CD4-positive, alpha-beta T cell treated with Interferon gamma for 1 hour (primary cell): ENCODE data around the gene CPA5.
"Not testable (repeated sequence)": the region's sequence is repeated elsewhere in the genome, so short reads cannot be mapped to it uniquely, and the experiment has no call there.

ENCODE experiments used
- DNase-seq: peaks from one replicate; pipeline ENCODE4 v3.0.0-alpha.2; 2020

Gene CPA5

GRCh38 chr7:130361681-130362080, 17.1 kb downstream of the CPA5 start:
- DNase-seq = no peak

GRCh38 chr7:130362251-130362816, 17.7 kb downstream of the CPA5 start:
- no peak for DNase-seq

- no peak for DNase-seq
Measured at GRCh38 chr7:130363026-130363847, 18.6 kb downstream of the CPA5 start.

- no peak for DNase-seq
Measured at GRCh38 chr7:130364451-130364850, 19.8 kb downstream of the CPA5 start.

DNA sequence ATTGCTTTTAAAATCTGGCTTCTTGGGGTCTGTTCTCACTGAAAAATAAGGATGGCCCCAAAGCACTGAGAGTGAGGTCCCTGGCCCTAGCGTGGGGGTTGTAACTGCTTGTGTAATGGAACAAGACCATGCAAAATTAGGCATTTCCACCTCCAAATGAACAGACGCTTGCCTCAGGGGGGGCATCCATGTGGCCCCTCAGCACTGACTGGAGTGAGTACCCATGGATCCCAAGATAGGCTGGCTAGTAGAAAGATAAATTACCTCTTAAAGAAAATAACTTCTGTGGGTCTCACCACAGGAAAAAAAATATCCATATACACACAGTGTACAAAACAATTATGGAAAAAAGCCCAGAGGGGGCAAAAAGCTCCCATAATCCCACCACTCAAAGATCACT, 20.5 kb downstream of the CPA5 start:
- DNase-seq = no peak

- DNase-seq = no peak
Measured at GRCh38 chr7:130365511-130366441, 21.2 kb downstream of the CPA5 start.

DNA sequence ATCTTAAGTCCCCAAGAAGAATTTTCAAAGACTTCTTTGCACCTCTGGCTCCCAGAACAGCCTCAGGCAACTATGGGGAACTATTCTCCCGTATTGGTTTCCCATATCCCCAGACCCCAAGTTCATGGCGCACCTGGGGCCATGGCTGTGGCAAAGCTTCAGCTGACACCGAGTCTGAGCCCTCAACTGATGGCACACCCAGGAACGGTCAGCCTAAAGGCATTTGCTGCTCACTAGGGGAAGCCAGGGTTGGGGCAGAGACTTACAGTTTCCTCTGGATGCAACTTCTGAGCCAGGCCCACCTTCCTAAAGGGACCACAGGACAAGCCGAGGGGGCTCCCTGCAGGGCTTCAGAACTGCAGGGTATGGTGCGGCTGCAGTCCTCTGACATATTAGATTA, 21.9 kb downstream of the CPA5 start:
- DNase-seq = no peak

GRCh38 chr7:130367088-130367755, 22.6 kb downstream of the CPA5 start:
- DNase-seq = peak; percentile 26

DNA sequence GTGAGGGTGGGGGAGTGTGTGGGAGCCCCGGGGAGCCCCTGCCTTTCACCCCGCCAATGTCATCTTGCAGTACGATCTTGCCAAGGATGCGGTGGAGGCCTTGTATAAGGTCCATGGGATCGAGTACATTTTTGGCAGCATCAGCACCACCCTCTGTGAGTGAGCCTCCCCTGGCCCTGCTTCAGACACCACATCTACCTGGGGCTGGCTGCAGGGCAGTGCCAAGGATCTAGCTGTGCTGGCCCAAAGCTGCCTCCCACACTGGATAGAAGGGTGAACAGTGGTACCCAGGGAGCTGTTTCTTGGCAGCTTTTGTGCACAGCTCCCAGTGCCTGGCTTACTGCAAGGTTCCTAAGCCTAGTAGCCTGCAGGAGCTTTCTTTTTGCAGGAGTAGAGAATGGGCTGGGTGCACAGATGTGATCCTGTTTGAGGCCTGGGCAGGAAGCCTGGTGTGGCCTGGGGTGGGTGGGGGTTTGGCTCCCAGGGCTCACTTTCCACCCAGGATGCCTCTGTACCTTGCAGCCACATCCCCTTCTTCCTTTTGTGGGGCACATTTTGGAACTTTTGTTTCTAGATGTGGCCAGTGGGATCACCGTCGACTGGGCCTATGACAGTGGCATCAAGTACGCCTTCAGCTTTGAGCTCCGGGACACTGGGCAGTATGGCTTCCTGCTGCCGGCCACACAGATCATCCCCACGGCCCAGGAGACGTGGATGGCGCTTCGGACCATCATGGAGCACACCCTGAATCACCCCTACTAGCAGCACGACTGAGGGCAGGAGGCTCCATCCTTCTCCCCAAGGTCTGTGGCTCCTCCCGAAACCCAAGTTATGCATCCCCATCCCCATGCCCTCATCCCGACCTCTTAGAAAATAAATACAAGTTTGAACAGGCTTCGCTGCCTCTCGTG, 23.5 kb downstream of the CPA5 start:
- no peak for DNase-seq

DNA sequence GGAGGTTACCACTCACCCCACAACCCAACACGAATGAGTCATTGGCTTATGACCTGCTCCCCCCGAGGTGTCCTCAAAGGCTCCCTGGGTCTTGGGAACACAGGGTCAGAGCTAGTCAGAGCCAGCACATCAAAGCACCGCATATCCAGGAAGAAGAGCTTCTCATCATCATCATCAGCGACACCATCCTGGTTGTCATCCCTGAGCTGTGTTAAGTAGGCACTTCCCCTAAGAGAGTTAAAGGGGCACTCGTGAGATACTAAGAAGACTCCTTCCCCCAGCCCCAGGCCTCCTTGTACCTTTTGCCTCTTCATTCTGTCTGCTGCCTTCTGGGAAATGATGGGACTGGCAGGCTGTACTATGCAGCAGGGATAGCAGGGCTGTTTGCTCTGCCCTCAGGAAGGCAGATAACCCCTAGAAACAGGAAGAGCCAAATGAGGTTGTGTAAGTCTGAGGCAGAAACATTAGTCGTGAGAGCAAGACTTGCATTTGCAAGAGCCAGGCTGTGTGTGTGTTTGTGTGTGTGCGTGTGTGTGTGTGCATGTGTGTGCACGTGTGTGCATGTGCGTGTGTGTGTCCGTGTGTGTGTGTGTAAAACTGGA, 24.6 kb downstream of the CPA5 start:
- DNase-seq = no peak

DNA sequence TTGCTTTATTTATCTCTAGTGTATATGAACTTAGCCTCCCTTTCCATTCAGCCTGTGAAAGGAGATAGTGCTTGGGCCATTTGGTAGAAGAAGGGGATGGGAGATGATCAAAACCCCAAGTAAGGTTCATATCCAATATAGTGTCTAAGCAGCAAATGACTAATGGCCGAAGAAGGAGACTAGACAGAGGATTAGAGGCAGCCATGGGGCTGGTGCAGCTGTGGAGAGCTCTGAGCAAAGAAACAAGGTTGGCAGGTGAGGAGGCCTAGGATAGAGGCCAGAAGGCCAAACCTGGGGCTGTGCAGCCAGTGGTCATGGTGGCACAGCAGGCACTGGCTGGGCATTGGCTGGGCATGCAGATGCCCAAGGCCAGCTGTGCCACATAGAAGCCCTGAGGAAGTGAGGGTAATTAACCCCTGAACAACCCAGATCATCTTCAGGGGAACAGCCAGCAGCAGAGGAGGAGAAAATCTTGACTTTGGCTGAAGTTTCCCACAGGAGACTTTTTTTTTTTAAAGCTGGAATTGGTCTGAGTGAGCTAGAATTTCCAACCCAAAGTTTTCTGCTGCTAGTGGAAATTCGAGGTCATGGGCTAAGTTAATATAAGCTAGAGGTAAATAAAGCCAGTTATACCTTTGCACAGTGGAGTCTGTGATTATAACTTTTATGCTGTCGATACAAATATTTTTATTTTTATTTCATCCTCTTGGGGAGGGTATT, 25.4 kb downstream of the CPA5 start:
- DNase-seq = no peak

DNA sequence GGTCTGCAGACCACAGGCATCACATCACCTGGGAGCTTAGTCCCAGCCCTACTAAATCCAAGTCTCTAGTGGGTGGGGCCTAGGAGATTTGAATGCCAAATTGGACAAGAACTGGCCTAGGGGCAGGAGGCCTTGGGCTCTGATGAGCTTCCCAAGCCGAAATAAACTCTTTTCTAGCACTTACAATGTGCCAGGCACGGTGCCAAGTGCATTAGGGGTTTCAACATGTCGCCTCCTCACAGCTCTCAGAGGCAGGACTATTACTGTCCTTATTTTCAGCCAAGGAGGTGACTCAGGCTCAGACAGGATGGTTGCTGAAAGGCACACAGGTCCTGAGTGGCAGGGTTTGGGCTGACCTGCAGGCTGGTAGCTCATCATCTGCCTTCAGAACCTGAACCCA, 26.4 kb downstream of the CPA5 start:
- DNase-seq = no peak

- no peak for DNase-seq
Measured at GRCh38 chr7:130372402-130373165, 28.0 kb downstream of the CPA5 start.

- DNase-seq = no peak
Measured at GRCh38 chr7:130374507-130374906, 29.9 kb downstream of the CPA5 start.

- not testable (repeated sequence) for DNase-seq
Measured at GRCh38 chr7:130376461-130376860, 31.8 kb downstream of the CPA5 start.

DNA sequence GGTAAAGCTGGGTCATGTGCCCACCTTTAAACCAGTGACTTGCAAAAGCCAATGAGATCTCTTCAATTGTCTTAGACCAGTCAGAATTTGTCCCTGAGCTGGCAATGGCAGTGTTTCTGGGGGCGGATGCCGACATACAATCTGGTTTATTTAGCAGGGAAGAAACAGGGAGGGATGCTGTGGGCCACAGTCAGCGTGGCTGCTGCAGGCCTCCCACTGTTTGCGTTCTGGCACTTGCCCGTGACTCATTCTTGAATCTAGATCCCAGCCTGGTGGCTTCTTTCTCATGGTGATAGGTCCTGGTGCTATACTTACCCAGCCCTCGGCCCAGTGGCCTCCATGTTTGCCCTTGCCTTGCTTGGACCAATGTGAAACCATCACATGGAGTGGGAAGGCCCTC, 32.6 kb downstream of the CPA5 start:
- DNase-seq = no peak

DNA sequence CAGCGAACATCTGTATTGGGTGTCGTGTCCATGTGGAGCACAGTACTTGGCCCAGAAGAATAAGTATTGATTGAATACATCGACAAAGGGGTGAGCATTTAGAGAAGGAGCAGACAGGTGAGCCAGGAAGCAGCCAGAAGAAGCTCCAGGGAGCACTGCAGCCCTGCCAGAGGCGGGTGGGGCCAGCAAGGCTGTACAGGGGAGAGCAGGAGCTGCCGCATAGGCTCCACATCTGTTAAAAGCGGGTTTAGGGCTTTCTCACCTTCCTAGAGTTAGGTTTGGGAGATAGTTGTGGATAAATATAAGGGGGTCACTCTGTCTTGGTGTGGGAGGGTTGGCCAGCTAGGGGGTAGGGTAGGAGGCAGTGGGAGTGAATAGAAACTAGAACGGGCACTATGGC, 34.4 kb downstream of the CPA5 start:
- DNase-seq = no peak

GRCh38 chr7:130379532-130379920, 34.9 kb downstream of the CPA5 start:
- no peak for DNase-seq

GRCh38 chr7:130379921-130380860, 35.6 kb downstream of the CPA5 start, which contains the start of gene CPA1:
Gene CPA1 (plus strand): TSS chr7:130380494. CDS start chr7:130380521, 27 bp downstream.
- DNase-seq = no peak
